Sigmoid colon (tissue), 4 donors: Measurements from ENCODE around the gene SEMA7A.

Source experiments
- CTCF ChIP-seq, 4 experiments: fragments of 450-650 bp in 3 of 4; fragments of 200-600 bp in 1 of 4; IDR thresholded peaks; one replicate each; pipeline ENCODE4 v1.5.1; 2016 to 2019; ENCODE audit warnings: antibody characterized with exemption in 4 of 4, mild to moderate bottlenecking in 3 of 4, moderate library complexity in 2 of 4
- EP300 ChIP-seq, 4 donors: sonication (generic); formaldehyde crosslinking; IDR thresholded peaks; one replicate each; pipeline ENCODE4 v1.6.1; 2017; ENCODE audit warnings: antibody characterized with exemption in 4 of 4
- POLR2A ChIP-seq, 2 donors: fragments of 450-650 bp; IDR thresholded peaks; one replicate each; pipeline ENCODE4 v1.6.1; 2016; ENCODE audit warnings: antibody characterized with exemption in 2 of 2, mild to moderate bottlenecking in 2 of 2, moderate library complexity in 2 of 2
- POLR2AphosphoS5 ChIP-seq, 4 donors: sonication (generic); formaldehyde crosslinking; IDR thresholded peaks; one replicate each; pipeline ENCODE4 v1.6.1; 2017; ENCODE audit warnings: antibody characterized with exemption in 4 of 4

- TF ChIP-seq CTCF (IDR thresholded peaks at IDR 0.05), result no peak
- TF ChIP-seq POLR2AphosphoS5 (IDR thresholded peaks at IDR 0.05), result no peak
- TF ChIP-seq POLR2A (IDR thresholded peaks at IDR 0.05), result no peak
- TF ChIP-seq EP300 (IDR thresholded peaks at IDR 0.05), result no peak
These were observed 678 bp downstream of the SEMA7A start for GRCh38 chr15:74432968-74433591.
